Endothelial cell of umbilical vein (primary cell): ENCODE results near the gene TCP11L2. TPM values are rescaled to one million over a fixed set of nuclear protein-coding genes. Genes with fewer than 3 reads are reported as not detected.

Source experiments
- BruUV-seq: library from RNA; stranded (reverse); fragments of 400-500 nt; replicated peaks from 2 replicates; lab custom pipeline; 2021; lab: Mats Ljungman, UMichigan
- CTCF ChIA-PET: fragments of 300-600, 350-600 bp; sonication (Branson Sonifier 250); formaldehyde crosslinking; loops from one replicate; lab custom pipeline; 2021; ENCODE audit warnings: antibody characterized with exemption, inconsistent platforms; lab: Charles Lee
- POLR2A ChIA-PET: fragments of 300-600, 350-600 bp; sonication (Branson Sonifier 250); formaldehyde crosslinking; loops from one replicate; lab custom pipeline; 2021; ENCODE audit warnings: antibody characterized with exemption, inconsistent platforms; lab: Charles Lee
- DNase-seq: peaks from one replicate; pipeline ENCODE4 v3.0.0-alpha.2; 2011; ENCODE audit warnings: low read depth, low spot score
- FAIRE-seq: peaks from 2 replicates; lab custom pipeline; 2011; peaks lifted over from hg19 to GRCh38; lab: Jason Lieb, UNC
- H2AFZ ChIP-seq: 2 replicates; pipeline ENCODE4 v1.6.0; 2012; ENCODE audit warnings: low read depth, low read length, control low read depth, inconsistent platforms
- H3K27ac ChIP-seq: 2 replicates; pipeline ENCODE4 v1.5.1; 2011; ENCODE audit warnings: low read depth, mild to moderate bottlenecking, control low read depth, low read length, moderate library complexity; ENCODE audit not compliant: insufficient read depth
- H3K27me3 ChIP-seq, 2 experiments: 2 replicates each; pipeline versions ENCODE4 v1.6.0 to v1.6.1; 2011; ENCODE audit warnings: low read length in 2 of 2, mixed read lengths in 1 of 2; ENCODE audit not compliant: control insufficient read depth in 2 of 2, insufficient read depth in 2 of 2
- H3K36me3 ChIP-seq, 2 experiments: 2 replicates in 1 of 2; 3 replicates in 1 of 2; pipeline ENCODE4 v1.5.1; 2011; ENCODE audit warnings: low read length in 2 of 2, mild to moderate bottlenecking in 1 of 2, moderate library complexity in 1 of 2; ENCODE audit not compliant: control insufficient read depth in 2 of 2, insufficient read depth in 2 of 2; ENCODE audit errors: extremely low read depth in 1 of 2
- H3K4me1 ChIP-seq: 3 replicates; pipeline ENCODE4 v1.5.1; 2011; ENCODE audit warnings: mild to moderate bottlenecking, low read length; ENCODE audit not compliant: control insufficient read depth, insufficient read depth; ENCODE audit errors: extremely low read depth
- H3K4me2 ChIP-seq: 2 replicates; pipeline ENCODE4 v1.6.1; 2011; ENCODE audit warnings: low read length, control low read depth, mixed read lengths; ENCODE audit not compliant: insufficient read depth
- H3K4me3 ChIP-seq, 3 experiments: fragments of 200-600 bp in 1 of 3; sonication (generic), shearing (Covaris generic) in 1 of 3; replicated peaks in 1 of 3; 2 replicates each; pipeline ENCODE4 v1.5.1; 2011 to 2016; ENCODE audit warnings: control low read depth in 3 of 3, low read length in 3 of 3, mild to moderate bottlenecking in 2 of 3, inconsistent platforms in 1 of 3, low read depth in 1 of 3, moderate library complexity in 1 of 3; ENCODE audit not compliant: insufficient read depth in 1 of 3
- H3K79me2 ChIP-seq: 2 replicates; pipeline ENCODE4 v1.6.0; 2012; ENCODE audit warnings: low read length, inconsistent platforms; ENCODE audit not compliant: control insufficient read depth, insufficient read depth
- H3K9ac ChIP-seq: replicated peaks from 2 replicates; pipeline ENCODE3; 2011; ENCODE audit warnings: low read length, control low read depth; ENCODE audit not compliant: insufficient read depth; ENCODE audit errors: extremely low read depth
- H3K9me1 ChIP-seq: replicated peaks from 3 replicates; pipeline ENCODE4 v1.6.0; 2011; ENCODE audit warnings: mild to moderate bottlenecking, low read length; ENCODE audit not compliant: control insufficient read depth, insufficient read depth; ENCODE audit errors: extremely low read depth
- H3K9me3 ChIP-seq: replicated peaks from 2 replicates; pipeline ENCODE4 v1.5.1; 2012; ENCODE audit warnings: low read length, inconsistent platforms; ENCODE audit not compliant: control insufficient read depth, insufficient read depth
- H4K20me1 ChIP-seq: replicated peaks from 2 replicates; pipeline ENCODE3; 2011; ENCODE audit warnings: mild to moderate bottlenecking, low read length; ENCODE audit not compliant: control insufficient read depth, insufficient read depth; ENCODE audit errors: extremely low read depth
- CTCF ChIP-seq, 2 donors: IDR thresholded peaks; 1 replicate in 1 of 2; 2 replicates in 1 of 2; pipeline ENCODE4 v1.5.1; 2011; ENCODE audit warnings: low read length in 2 of 2, mild to moderate bottlenecking in 2 of 2, moderate library complexity in 2 of 2, control low read depth in 1 of 2, inconsistent platforms in 1 of 2, low read depth in 1 of 2; ENCODE audit not compliant: insufficient read depth in 1 of 2; ENCODE audit errors: extremely low read depth in 1 of 2
- EZH2 ChIP-seq: IDR thresholded peaks from 2 replicates; pipeline ENCODE4 v1.6.1; 2012; ENCODE audit warnings: borderline replicate concordance, low read depth, mild to moderate bottlenecking, moderate library complexity, low read length, inconsistent platforms; ENCODE audit not compliant: severe bottlenecking
- FOS ChIP-seq: IDR thresholded peaks from 2 replicates; pipeline ENCODE4 v1.6.1; 2011; ENCODE audit warnings: mild to moderate bottlenecking, low read length, moderate library complexity, borderline replicate concordance; ENCODE audit not compliant: insufficient read depth
- GATA2 ChIP-seq: IDR thresholded peaks from 2 replicates; pipeline ENCODE4 v1.7.0; 2011; ENCODE audit warnings: low read depth, mild to moderate bottlenecking, moderate library complexity, mixed read lengths, low read length; ENCODE audit not compliant: insufficient read length, insufficient read depth
- JUN ChIP-seq: IDR thresholded peaks from 2 replicates; pipeline ENCODE4 v1.6.1; 2011; ENCODE audit warnings: borderline replicate concordance, low read depth; ENCODE audit not compliant: insufficient read length, insufficient read depth
- MAX ChIP-seq: IDR thresholded peaks from 2 replicates; pipeline ENCODE4 v1.6.1; 2011; ENCODE audit not compliant: insufficient read depth, insufficient read length
- MYC ChIP-seq: IDR thresholded peaks from one replicate; pipeline ENCODE4 v1.6.1; 2011; ENCODE audit warnings: mild to moderate bottlenecking, low read depth, low read length
- POLR2A ChIP-seq: IDR thresholded peaks from 2 replicates; pipeline ENCODE4 v1.6.1; 2012; ENCODE audit warnings: low read depth, mild to moderate bottlenecking, control low read depth, low read length
- POLR2AphosphoS5 ChIP-seq: IDR thresholded peaks from 2 replicates; pipeline ENCODE4 v1.6.1; 2012; ENCODE audit warnings: low read depth, mild to moderate bottlenecking, control low read depth, low read length, moderate library complexity; ENCODE audit not compliant: insufficient read depth
- dilution Hi-C: fragments of 300-500 bp; cut with MboI; formaldehyde crosslinking; loops from one replicate; pipeline ENCODE4 v1.15.0; 2019; ENCODE audit warnings: low sequenced_read_pairs; ENCODE audit not compliant: extremely low pct_ligation_motif_present
- intact Hi-C: fragments of 100-400 bp; cut with micrococcal nuclease; formaldehyde crosslinking; loops from one replicate; pipeline ENCODE4 v1.10.0; 2022
- polyA plus RNA-seq, 4 experiments: library from polyadenylated mRNA; depleted of rRNA in 3 of 4; stranded (reverse) in 3 of 4; unstranded in 1 of 4; fragments of >200 nt; gene quantifications; 2 replicates each; pipeline versions ENCODE4 v1.2.1 to v1.2.3, GENCODE V29; 2011 to 2012; ENCODE audit warnings: missing spikeins in 1 of 4
- total RNA-seq: library from RNA; stranded (reverse); gene quantifications from 2 replicates; pipeline ENCODE4 v1.2.3, GENCODE V29; 2021

Gene TCP11L2
- total and polyA plus RNA-seq, 2 donors (not counting 3 experiments of a cell fraction or from before 2014, with no cell fraction given), result 6.0 to 18.7 TPM

- CTCF ChIA-PET, result interaction anchor here (0.9 to 4.5 kb wide), 4 partner anchors 11 to 48 kb away, joined by 3 to 16 read pairs (median 4); no protein-coding TSS in a partner anchor
- Histone ChIP-seq H3K4me3 (no peak overlapping the region), H4K20me1 (no peaks in the 10 kb centered on the region), H3K27ac (no peak overlapping the region), H3K79me2 (no peaks in the 10 kb centered on the region), H3K9me3 (no peaks in the 10 kb centered on the region), H3K4me2 (no peak overlapping the region), H3K4me1 (no peaks in the 10 kb centered on the region), H3K9me1 (no peaks in the 10 kb centered on the region), H3K36me3 (no peaks in the 10 kb centered on the region), H2AFZ (no peak overlapping the region), H3K27me3 (peaks cover 4 to 8% of the 10 kb centered on the region in 2 experiments), H3K9ac (no peak overlapping the region)
- POLR2A ChIA-PET, result no interaction called here
- FAIRE-seq (no peak), DNase-seq (no peak)
- TF ChIP-seq FOS (no peak), CTCF (IDR thresholded peaks at IDR 0.05; ENCODE audit: extremely low read depth in 1 of 2, insufficient read depth in 1 of 2, low read depth in 1 of 2, low read length in 2 of 2) (no peak), MYC (no peak), MAX (no peak), GATA2 (no peak), JUN (no peak), POLR2A (no peak), EZH2 (no peak), POLR2AphosphoS5 (no peak)
- BruUV-seq, result no TSS peak
- intact Hi-C loops (no loop called here), dilution Hi-C loops (no loop called here)
Measured at GRCh38 chr12:106271575-106272505, 30.7 kb upstream of the TCP11L2 start.
